Fibroblast of mammary gland (primary cell): ENCODE data around the gene ACAD10.

Experiments
- DNase-seq: peaks from one replicate; pipeline ENCODE4 v3.0.0-alpha.2; 2010; ENCODE audit warnings: low read depth
- H3K4me3 ChIP-seq: 2 replicates; pipeline ENCODE4 v1.5.1; 2011; ENCODE audit warnings: low read depth, mild to moderate bottlenecking, low read length, moderate library complexity; ENCODE audit not compliant: control insufficient read depth
- CTCF ChIP-seq: conservative IDR thresholded peaks from 2 replicates; pipeline ENCODE4 v1.5.1; 2011; ENCODE audit warnings: low read depth, low read length, inconsistent platforms; ENCODE audit not compliant: control insufficient read depth, insufficient read depth

ACAD10 gene

DNA sequence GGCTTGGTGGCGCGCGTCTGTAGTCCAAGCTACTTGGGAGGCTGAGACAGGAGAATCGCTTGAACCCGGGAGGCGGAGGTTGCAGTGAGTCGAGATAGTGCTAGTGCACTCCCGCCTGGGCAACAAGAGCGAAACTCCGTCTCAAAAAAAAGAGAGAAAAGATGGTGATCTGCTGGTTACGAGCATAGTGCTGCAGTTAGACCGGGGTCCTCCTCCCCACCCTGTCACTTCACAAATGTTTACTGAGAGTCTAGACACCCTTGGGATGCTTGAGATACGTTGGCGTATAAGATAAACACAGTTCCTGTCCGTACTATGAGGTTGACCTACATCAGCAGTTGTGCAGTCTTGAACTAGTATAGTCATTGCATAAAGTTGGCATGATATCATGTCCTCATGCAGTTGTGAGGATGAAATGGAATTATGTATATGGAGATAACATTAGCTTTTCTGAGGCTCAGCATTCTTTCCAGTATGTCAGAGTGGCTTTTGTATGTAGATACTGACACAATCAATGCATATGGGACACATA is 787 bp downstream of the ACAD10 start:
- DNase-seq: peak; percentile 19
- peak overlapping the region; percentile 67 for H3K4me3 ChIP-seq
- no peak for TF ChIP-seq CTCF

GRCh38 chr12:111687255-111687654 is 1.4 kb downstream of the ACAD10 start:
- DNase-seq: no peak
- H3K4me3 ChIP-seq: no peak overlapping the region
- no peak for TF ChIP-seq CTCF

- TF ChIP-seq CTCF: no peak
- no peak overlapping the region for H3K4me3 ChIP-seq
- DNase-seq: no peak
Measured at GRCh38 chr12:111687952-111688351, 2.1 kb downstream of the ACAD10 start.

- DNase-seq: no peak
- TF ChIP-seq CTCF: no peak
- no peak overlapping the region for H3K4me3 ChIP-seq
Measured at GRCh38 chr12:111691262-111691661, 5.4 kb downstream of the ACAD10 start.

DNA sequence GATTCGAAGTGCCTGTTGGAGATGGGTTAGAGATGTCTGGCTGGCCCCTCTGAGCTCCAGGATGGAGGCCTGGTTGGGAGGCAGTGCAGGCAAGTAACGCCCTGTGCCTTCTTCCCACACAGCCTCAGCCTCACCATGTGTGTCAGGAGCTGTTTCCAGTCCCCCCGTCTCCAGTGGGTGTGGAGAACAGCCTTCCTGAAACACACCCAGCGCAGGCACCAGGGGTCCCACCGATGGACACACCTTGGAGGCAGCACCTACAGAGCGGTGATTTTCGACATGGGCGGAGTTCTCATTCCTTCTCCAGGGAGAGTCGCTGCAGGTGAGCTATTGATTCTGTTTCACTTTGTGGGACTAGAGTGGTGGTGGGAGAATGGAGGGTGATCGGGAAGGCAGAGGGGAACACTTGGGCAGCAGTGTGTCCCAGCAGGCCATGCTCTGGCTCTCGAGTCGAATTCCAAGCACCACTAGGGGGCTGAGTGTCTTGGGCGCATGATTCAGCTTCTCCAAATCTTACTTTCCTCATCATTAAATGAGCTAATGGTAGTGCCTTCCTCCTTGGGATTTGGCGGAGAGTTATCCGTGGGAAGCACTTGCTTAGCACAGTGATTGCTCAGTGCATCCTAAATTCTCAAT is 6.8 kb downstream of the ACAD10 start:
- H3K4me3 ChIP-seq: no peak overlapping the region
- DNase-seq: peak; percentile 45
- TF ChIP-seq CTCF: peak; percentile 24

GRCh38 chr12:111693818-111694217 is 8.0 kb downstream of the ACAD10 start:
- no peak for TF ChIP-seq CTCF
- H3K4me3 ChIP-seq: no peak overlapping the region
- DNase-seq: no peak
